HepG2 (cell line): ENCODE data around the gene TRPV4. TPM values are rescaled to one million over a fixed set of nuclear protein-coding genes. Genes with fewer than 3 reads are reported as not detected.

Experiments
- AGO2 ChIP-seq: fragments of 200-400 bp; formaldehyde crosslinking; optimal IDR thresholded peaks from 2 replicates; pipeline ENCODE3; 2017; ENCODE audit warnings: mild to moderate bottlenecking, low read depth, low read length, moderate library complexity
- BRF2 ChIP-seq: sonication (generic); formaldehyde crosslinking; IDR thresholded peaks from 2 replicates; pipeline ENCODE4 v1.8.1; 2022; ENCODE audit warnings: mild to moderate bottlenecking, missing genetic modification reagents
- DNMT1 ChIP-seq: sonication (generic); formaldehyde crosslinking; IDR thresholded peaks from 2 replicates; pipeline ENCODE4 v1.5.1; 2020; ENCODE audit warnings: mild to moderate bottlenecking, missing genetic modification reagents
- ELF1 ChIP-seq: sonication (generic); formaldehyde crosslinking; IDR thresholded peaks from 2 replicates; pipeline ENCODE4 v1.4.0; 2020; ENCODE audit warnings: missing genetic modification reagents
- HIC2 ChIP-seq: sonication (generic); formaldehyde crosslinking; IDR thresholded peaks from 2 replicates; pipeline ENCODE4 v1.9.0; 2022; ENCODE audit warnings: low read depth, missing genetic modification reagents
- KAT8 ChIP-seq: IDR thresholded peaks from 2 replicates; pipeline ENCODE4 v1.6.1; 2016; ENCODE audit warnings: missing genetic modification reagents, missing compliant biosample characterization
- KLF16 ChIP-seq, 2 experiments: sonication (generic) in 1 of 2; formaldehyde crosslinking in 1 of 2; IDR thresholded peaks; 2 replicates each; pipeline versions ENCODE4 v1.6.1 to v1.8.0; 2016 to 2023; ENCODE audit warnings: missing genetic modification reagents in 2 of 2, missing compliant biosample characterization in 1 of 2
- MXI1 ChIP-seq: IDR thresholded peaks from 3 replicates; pipeline ENCODE4 v1.6.1; 2012; ENCODE audit warnings: low read depth, low read length, inconsistent platforms, borderline replicate concordance
- POLR2A ChIP-seq, 2 experiments: IDR thresholded peaks; 2 replicates each; pipeline ENCODE4 v1.6.1; 2011; ENCODE audit warnings: low read depth in 2 of 2, low read length in 2 of 2, mild to moderate bottlenecking in 1 of 2, moderate library complexity in 1 of 2; ENCODE audit not compliant: insufficient read depth in 1 of 2
- PRDM15 ChIP-seq: sonication (generic); formaldehyde crosslinking; IDR thresholded peaks from 2 replicates; pipeline ENCODE4 v1.4.0; 2020; ENCODE audit warnings: missing genetic modification reagents
- REXO4 ChIP-seq: sonication (generic); formaldehyde crosslinking; IDR thresholded peaks from 2 replicates; pipeline ENCODE4 v1.8.0; 2022; ENCODE audit warnings: missing genetic modification reagents, mild to moderate bottlenecking, borderline replicate concordance
- SKI ChIP-seq: fragments of 450-650 bp; IDR thresholded peaks from one replicate; pipeline ENCODE4 v1.6.1; 2018; ENCODE audit warnings: mild to moderate bottlenecking; ENCODE audit not compliant: partially characterized antibody
- THAP9 ChIP-seq: sonication (generic); formaldehyde crosslinking; IDR thresholded peaks from 2 replicates; pipeline ENCODE4; 2020; ENCODE audit warnings: missing genetic modification reagents, mild to moderate bottlenecking, borderline replicate concordance
- TIGD3 ChIP-seq: sonication (generic); formaldehyde crosslinking; IDR thresholded peaks from 2 replicates; pipeline ENCODE4 v1.5.1; 2020; ENCODE audit warnings: mild to moderate bottlenecking, missing genetic modification reagents, borderline replicate concordance
- ZNF652 ChIP-seq: IDR thresholded peaks from 2 replicates; pipeline ENCODE4 v1.6.1; 2016; ENCODE audit warnings: low read depth, borderline replicate concordance
- ZNF674 ChIP-seq: sonication (generic); formaldehyde crosslinking; IDR thresholded peaks from 2 replicates; pipeline ENCODE4 v1.5.0; 2020; ENCODE audit warnings: low read depth, mild to moderate bottlenecking, missing genetic modification reagents
- ZNF883 ChIP-seq: sonication (generic); formaldehyde crosslinking; IDR thresholded peaks from 2 replicates; pipeline ENCODE4 v1.5.1; 2020; ENCODE audit warnings: mild to moderate bottlenecking, missing genetic modification reagents; ENCODE audit errors: not compliant biosample characterization
- polyA plus RNA-seq, 8 experiments: library from polyadenylated mRNA; depleted of rRNA in 3 of 8; stranded (reverse) in 7 of 8; unstranded in 1 of 8; fragments of >200 nt; fragmentation: Illumina TruSeq in 4 of 8; extraction: Trizol in 4 of 8; gene quantifications; 2 replicates each; pipeline versions ENCODE4 v1.2.1 to v1.2.3, GENCODE V29; 2011 to 2016; ENCODE audit warnings: low read depth in 4 of 8, missing spikeins in 1 of 8, mixed read lengths in 1 of 8; ENCODE audit not compliant: insufficient read depth in 1 of 8
- total RNA-seq, 5 experiments: library from RNA; depleted of rRNA; stranded (reverse); fragments of >200 nt; fragmentation: Illumina TruSeq; extraction: Trizol; gene quantifications; 2 replicates each; pipeline ENCODE4 v1.2.3, GENCODE V29; 2016; ENCODE audit warnings: low read depth in 1 of 5

The TRPV4 gene
- total and polyA plus RNA-seq, 2 of the 13 experiments (the other 11 are each of a cell fraction or from before 2014, with no cell fraction given): 0.66 to 4.7 TPM

GRCh38 chr12:109863847-109864712 is 30.9 kb upstream of the TRPV4 start (continued):
- TF ChIP-seq MXI1: no peak; the same call in 2 of the 3 replicates
- peak; percentile 54 for TF ChIP-seq ZNF883 (CRISPR knock-in tag)
- TF ChIP-seq POLR2A (IDR thresholded peaks at IDR 0.05; ENCODE audit: insufficient read depth in 1 of 2, low read depth in 2 of 2, low read length in 2 of 2): peak in 1 of 2 experiments; percentile 48; a peak in 1 of 4 replicates
- TF ChIP-seq DNMT1 (CRISPR knock-in tag): no peak
- peak in 1 of 2 experiments; percentile 70; a peak in 1 of 4 replicates for TF ChIP-seq KLF16 (CRISPR knock-in tag; IDR thresholded peaks at IDR 0.05)
- no peak for TF ChIP-seq PRDM15 (CRISPR knock-in tag)
- peak; percentile 10; the same call in 1 of the 2 replicates for TF ChIP-seq ZNF652 (CRISPR knock-in tag)
- no peak for TF ChIP-seq ZNF674 (CRISPR knock-in tag)
- peak; percentile 88 for TF ChIP-seq HIC2
- TF ChIP-seq THAP9 (CRISPR knock-in tag): no peak; the same call in 1 of the 2 replicates
- no peak for TF ChIP-seq BRF2 (CRISPR knock-in tag)
- TF ChIP-seq SKI: peak; percentile 67
- 0 out of 2 replicates have a peak, but pooled peaks have one; percentile 42 for TF ChIP-seq TIGD3 (CRISPR knock-in tag)
- TF ChIP-seq KAT8: peak; percentile 75
- no peak for TF ChIP-seq REXO4
- peak; percentile 93 for TF ChIP-seq ELF1
- no peak for TF ChIP-seq AGO2
